DMS153 treated with DMSO at 0.1 percent for 48 hours (cell line): ENCODE measurements around the gene ALG9.
"Not testable (repeated sequence)": the region's sequence is repeated elsewhere in the genome, so short reads cannot be mapped to it uniquely, and the experiment has no call there.

Experiments used
- DNase-seq: peaks from one replicate; lab custom pipeline; 2025; ENCODE audit not compliant: unreplicated experiment; lab: John Stamatoyannopoulos, UW

The ALG9 gene

GRCh38 chr11:111885053-111885452 lies 13.7 kb upstream of the ALG9 start:
- DNase-seq = not testable (repeated sequence)

DNA sequence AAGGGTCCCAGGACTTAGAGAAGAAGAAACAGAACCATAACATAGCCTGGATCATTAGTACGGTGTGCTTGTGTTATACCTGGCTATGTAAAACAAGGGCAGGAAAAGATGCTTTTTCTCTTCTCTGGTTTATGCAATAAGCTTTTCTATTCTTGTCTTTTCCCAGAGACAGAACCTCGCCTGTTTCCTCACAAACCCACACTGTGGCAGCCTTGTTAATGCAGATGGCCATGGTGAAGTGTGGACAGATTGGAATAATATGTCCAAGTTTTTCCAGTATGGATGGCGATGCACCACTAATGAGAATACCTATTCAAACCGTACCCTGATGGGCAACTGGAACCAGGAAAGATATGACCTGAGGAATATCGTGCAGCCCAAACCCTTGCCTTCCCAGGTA lies 10.8 kb upstream of the ALG9 start:
- no peak for DNase-seq

- no peak for DNase-seq
These were observed 8.2 kb upstream of the ALG9 start for GRCh38 chr11:111879637-111879960.

- peak; percentile 97 for DNase-seq
These were observed 7.7 kb upstream of the ALG9 start, which contains the start of the genes CFAP68 and FDXACB1 for GRCh38 chr11:111878849-111879636. CFAP68 (plus strand) TSS chr11:111879541; CDS start chr11:111879561, 20 bp downstream. FDXACB1 (minus strand) TSS chr11:111879165; CDS start chr11:111879132, 33 bp downstream.

- no peak for DNase-seq
These were observed 7.0 kb upstream of the ALG9 start for GRCh38 chr11:111878385-111878848.

GRCh38 chr11:111871693-111872161 lies 346 bp upstream of the ALG9 start:
- DNase-seq = no peak

- peak; percentile 46 for DNase-seq
These were observed 877 bp downstream of the ALG9 start for GRCh38 chr11:111870522-111870885.

DNA sequence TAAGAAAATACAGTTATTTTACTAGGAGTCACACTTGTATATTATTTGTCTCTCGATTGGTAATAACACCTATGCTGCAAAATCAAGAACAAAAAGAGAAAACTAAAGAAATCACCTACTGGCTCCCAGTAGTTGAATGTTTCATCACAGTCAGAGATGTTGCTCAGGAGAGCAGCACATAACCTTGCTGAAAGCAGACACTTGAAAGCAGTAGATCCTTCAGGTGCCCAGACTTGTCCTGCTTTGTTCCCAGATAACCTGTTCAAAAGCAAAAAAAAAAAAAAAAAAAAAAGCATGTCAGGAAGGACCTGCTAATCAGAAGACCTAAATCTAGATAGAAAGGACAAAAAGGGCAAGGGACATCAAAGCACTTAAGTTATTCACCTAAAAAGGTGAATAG lies 1.3 kb downstream of the ALG9 start:
- no peak for DNase-seq

- no peak for DNase-seq
These were observed 11.1 kb downstream of the ALG9 start for GRCh38 chr11:111860257-111860656.

DNA sequence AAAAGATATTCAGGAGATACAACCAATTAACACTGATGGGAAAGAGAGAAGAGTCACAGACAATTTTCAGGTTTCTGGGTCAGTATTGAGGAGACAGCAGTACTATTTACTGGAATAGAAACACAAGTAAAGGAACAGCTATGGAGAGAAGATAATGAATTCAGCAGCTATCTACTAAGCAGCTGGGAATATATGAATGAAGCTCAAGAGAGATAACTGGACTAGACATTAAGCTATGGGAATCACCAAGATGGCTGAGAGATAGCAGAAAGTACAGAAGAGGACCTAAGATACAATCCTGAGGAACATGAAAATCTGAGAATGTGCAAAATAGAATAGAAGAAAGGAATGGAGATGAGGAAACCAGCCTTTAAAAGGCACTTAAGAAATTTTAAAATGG lies 15.9 kb downstream of the ALG9 start:
- no peak for DNase-seq

GRCh38 chr11:111852103-111852502 lies 19.3 kb downstream of the ALG9 start:
- DNase-seq = no peak

- no peak for DNase-seq
These were observed 19.7 kb downstream of the ALG9 start for GRCh38 chr11:111851636-111852035.

DNA sequence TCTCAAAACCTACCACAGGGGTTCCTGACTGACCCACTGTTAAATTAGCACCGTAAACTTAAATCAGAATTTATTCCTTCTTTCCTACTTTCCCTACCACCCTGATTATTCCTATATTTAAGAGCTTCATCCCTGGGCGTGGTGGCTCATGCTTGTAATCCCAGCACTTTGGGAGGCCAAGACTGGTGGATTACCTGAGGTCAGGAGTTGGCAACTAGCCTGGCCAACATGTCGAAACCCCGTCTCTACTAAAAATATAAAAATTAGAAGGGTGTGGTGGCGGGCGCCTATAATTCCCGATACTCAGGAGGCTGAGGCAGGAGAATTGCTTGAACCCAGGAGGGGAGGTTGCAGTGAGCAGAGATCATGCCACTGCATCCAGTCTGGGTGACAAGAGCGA lies 20.3 kb downstream of the ALG9 start:
- no peak for DNase-seq

GRCh38 chr11:111849631-111850030 lies 21.8 kb downstream of the ALG9 start:
- DNase-seq = no peak

DNA sequence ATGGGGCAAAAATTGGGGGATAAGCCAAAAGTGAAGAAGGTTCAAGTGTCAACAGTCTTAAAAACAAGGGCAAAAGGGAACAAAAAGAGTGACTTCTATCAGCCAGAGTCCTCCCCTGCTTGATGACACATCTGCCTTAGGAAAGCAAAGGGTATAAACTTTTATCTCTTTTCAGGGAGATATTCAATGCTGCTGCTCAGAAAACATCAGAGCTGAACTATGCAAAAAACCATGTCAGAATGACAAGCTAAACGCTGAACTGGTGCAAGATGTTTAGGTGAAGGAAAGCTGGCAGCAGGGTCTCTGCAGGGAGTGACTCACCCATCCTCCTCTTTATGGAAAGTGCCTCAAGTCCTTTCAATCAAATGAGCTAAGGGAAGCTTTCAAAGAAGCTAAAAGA lies 24.7 kb downstream of the ALG9 start:
- DNase-seq = no peak

DNA sequence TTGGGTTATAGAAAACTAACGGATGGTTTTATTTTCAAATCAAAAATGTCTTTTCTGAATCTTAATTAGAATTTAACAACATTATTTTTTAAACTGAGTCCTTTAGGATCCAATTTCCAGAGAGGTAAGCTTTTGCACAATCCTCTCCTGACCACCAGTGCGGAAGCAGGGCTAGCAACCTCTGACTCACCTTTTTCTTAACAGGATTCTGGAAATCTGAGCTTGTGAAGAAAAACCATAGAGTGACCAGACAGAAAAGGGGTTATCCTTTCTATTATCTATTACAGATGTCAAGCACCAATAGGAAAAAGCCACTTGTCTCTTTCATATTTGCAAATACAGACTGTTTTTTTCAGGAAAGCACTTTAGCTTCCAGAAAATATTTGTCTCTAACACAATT lies 25.3 kb downstream of the ALG9 start:
- no peak for DNase-seq

DNA sequence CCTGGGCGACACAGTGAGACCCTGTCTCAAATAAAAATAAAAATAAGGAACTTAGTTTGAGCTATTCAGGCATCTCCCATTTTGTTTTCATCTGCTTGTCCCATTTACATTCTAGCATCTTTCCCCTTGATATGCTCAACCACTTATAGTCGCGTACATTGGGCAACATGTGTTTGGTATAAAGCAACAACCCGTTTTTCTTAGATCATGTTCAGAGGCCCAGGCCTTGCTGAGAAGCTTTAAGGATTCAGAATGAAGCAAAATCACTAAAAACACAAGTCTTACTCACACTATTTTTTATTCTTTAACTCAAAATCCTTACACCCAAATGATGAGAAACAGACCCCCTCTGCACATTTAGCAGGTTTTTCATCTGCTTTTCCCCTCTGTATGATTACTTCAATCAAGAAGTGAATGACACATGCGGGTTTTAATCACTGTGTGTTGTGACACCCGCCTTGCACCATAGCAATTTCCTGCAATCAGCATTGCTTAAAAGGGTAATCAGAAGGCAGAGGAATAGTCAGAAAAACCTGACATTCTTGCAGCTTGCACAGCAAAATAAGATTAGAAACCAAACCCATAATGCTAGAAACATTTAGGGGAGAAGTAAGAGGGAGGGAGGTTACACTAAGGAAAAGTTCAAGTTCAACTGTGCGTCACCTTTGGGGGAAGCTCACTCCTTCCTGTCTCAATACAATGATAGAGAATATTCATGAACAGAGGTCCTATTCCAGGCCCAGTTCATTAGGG lies 25.9 kb downstream of the ALG9 start:
- DNase-seq = no peak

GRCh38 chr11:111843661-111844060 lies 27.7 kb downstream of the ALG9 start:
- DNase-seq = no peak

DNA sequence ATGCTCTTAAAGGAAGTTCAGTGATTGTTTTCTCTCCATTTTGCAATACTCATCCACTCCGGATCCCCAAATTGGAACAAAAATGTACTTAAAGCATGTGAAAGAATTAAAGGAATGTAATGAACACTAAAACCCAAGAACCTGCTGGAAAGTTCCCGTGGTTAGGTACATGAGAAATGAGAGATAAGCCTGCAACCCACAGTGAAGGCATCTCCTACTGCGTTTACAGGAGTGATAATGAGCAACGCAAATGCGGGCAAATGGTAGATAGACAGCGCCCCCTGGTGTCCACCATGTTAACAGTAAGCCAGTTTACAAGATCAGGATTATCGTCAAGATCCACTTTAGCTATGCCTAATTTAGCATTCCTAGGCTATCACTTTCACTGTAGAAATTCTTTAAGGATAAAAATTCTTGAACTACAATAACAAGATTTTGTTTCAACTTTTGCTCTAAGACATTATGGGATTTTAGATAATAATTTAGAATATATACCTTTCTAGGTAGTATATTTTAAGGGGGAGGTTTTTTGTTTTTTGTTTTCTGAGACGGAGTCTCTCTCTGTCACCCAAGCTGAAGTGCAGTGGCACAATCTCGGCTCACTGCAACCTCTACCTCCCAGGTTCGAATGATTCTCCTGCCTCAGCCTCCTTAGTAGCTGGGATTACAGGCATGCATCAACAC lies 29.9 kb downstream of the ALG9 start:
- peak; percentile 65 for DNase-seq

GRCh38 chr11:111840143-111840542 lies 31.2 kb downstream of the ALG9 start:
- DNase-seq = no peak

- no peak for DNase-seq
These were observed 33.3 kb downstream of the ALG9 start for GRCh38 chr11:111838054-111838453.
